HEK293 (cell line): Measurements from ENCODE around the gene ACVR1C.

Experiments used
- CTCF ChIA-PET: fragments of 350-600 bp; formaldehyde crosslinking; extraction: SDS; loops from one replicate; lab custom pipeline; 2021; ENCODE audit warnings: antibody characterized with exemption; lab: Yijun Ruan, JAX
- POLR2A ChIA-PET: fragments of 300-600 bp; formaldehyde crosslinking; extraction: SDS; loops from one replicate; lab custom pipeline; 2020; ENCODE audit warnings: antibody characterized with exemption, inconsistent platforms; lab: Yijun Ruan, JAX
- H3K27ac ChIP-seq: fragments of 200-500 bp; sonication (Bioruptor generic); 2 replicates; pipeline ENCODE4 v1.5.1; 2014; ENCODE audit warnings: low read depth, low read length, control low read depth, inconsistent platforms; ENCODE audit errors: extremely low read depth
- H3K36me3 ChIP-seq, 2 experiments: fragments of 200-500 bp in 1 of 2; sonication (Bioruptor generic) in 1 of 2; 1 replicate in 1 of 2; 2 replicates in 1 of 2; pipeline ENCODE4 v1.5.1; 2014 to 2017; ENCODE audit warnings: inconsistent platforms in 2 of 2, low read length in 2 of 2; ENCODE audit not compliant: control insufficient read depth in 2 of 2, insufficient read depth in 1 of 2
- H3K4me1 ChIP-seq: fragments of 200-500 bp; sonication (Bioruptor generic); 2 replicates; pipeline ENCODE4 v1.5.1; 2014; ENCODE audit warnings: mild to moderate bottlenecking, low read length, inconsistent platforms; ENCODE audit not compliant: control insufficient read depth, insufficient read depth
- H3K4me3 ChIP-seq: 2 replicates; pipeline ENCODE4 v1.5.1; 2011; ENCODE audit warnings: low read depth, mild to moderate bottlenecking, control low read depth, low read length, moderate library complexity
- H3K9me3 ChIP-seq: fragments of 200-500 bp; sonication (Bioruptor generic); 2 replicates; pipeline ENCODE4 v1.5.1; 2014; ENCODE audit warnings: low read depth, low read length, inconsistent platforms; ENCODE audit not compliant: control insufficient read depth, insufficient read depth
- ELK4 ChIP-seq: IDR thresholded peaks from 2 replicates; pipeline ENCODE4 v1.6.1; 2011; ENCODE audit warnings: mild to moderate bottlenecking, low read depth, low read length, borderline replicate concordance
- KLF7 ChIP-seq: fragments of 450-650 bp; formaldehyde crosslinking; IDR thresholded peaks from 2 replicates; pipeline ENCODE4 v1.5.1; 2016; ENCODE audit warnings: missing biosample characterization, missing genetic modification characterization, borderline replicate concordance
- MZF1 ChIP-seq: fragments of 450-650 bp; formaldehyde crosslinking; IDR thresholded peaks from 2 replicates; pipeline ENCODE4 v1.5.1; 2017; ENCODE audit warnings: missing biosample characterization, missing genetic modification characterization, borderline replicate concordance
- WT1 ChIP-seq: fragments of 450-650 bp; formaldehyde crosslinking; IDR thresholded peaks from 2 replicates; pipeline ENCODE4 v1.5.1; 2016; ENCODE audit warnings: missing biosample characterization, missing genetic modification characterization
- ZBTB11 ChIP-seq: fragments of 450-650 bp; formaldehyde crosslinking; conservative IDR thresholded peaks from 2 replicates; pipeline ENCODE4 v1.5.1; 2016; ENCODE audit warnings: low read depth, missing biosample characterization, missing genetic modification characterization
- ZNF114 ChIP-seq: fragments of 450-650 bp; formaldehyde crosslinking; IDR thresholded peaks from 2 replicates; pipeline ENCODE4 v1.5.0; 2017; ENCODE audit warnings: missing biosample characterization, missing genetic modification characterization
- ZNF121 ChIP-seq: fragments of 450-650 bp; formaldehyde crosslinking; IDR thresholded peaks from 2 replicates; pipeline ENCODE4 v1.5.1; 2016; ENCODE audit warnings: missing biosample characterization, missing genetic modification characterization
- ZNF2 ChIP-seq: fragments of 450-650 bp; formaldehyde crosslinking; IDR thresholded peaks from 2 replicates; pipeline ENCODE4 v1.5.1; 2016; ENCODE audit warnings: missing biosample characterization, missing genetic modification characterization
- ZNF24 ChIP-seq: fragments of 450-650 bp; formaldehyde crosslinking; IDR thresholded peaks from 2 replicates; pipeline ENCODE4 v1.5.1; 2016; ENCODE audit warnings: missing biosample characterization, missing genetic modification characterization
- ZNF302 ChIP-seq: fragments of 450-650 bp; formaldehyde crosslinking; IDR thresholded peaks from 2 replicates; pipeline ENCODE4 v1.5.1; 2016; ENCODE audit warnings: missing biosample characterization, missing genetic modification characterization, low read depth
- ZNF426 ChIP-seq: fragments of 450-650 bp; formaldehyde crosslinking; IDR thresholded peaks from 2 replicates; pipeline ENCODE4 v1.5.1; 2017; ENCODE audit warnings: missing biosample characterization, missing genetic modification characterization, mild to moderate bottlenecking, inconsistent platforms, moderate library complexity
- ZNF48 ChIP-seq: fragments of 450-650 bp; formaldehyde crosslinking; IDR thresholded peaks from 2 replicates; pipeline ENCODE4 v1.5.1; 2016; ENCODE audit warnings: missing biosample characterization, missing genetic modification characterization
- ZNF513 ChIP-seq: fragments of 450-650 bp; IDR thresholded peaks from 2 replicates; pipeline ENCODE4 v1.5.1; 2018; ENCODE audit warnings: missing biosample characterization, missing genetic modification characterization
- ZNF571 ChIP-seq: fragments of 450-650 bp; formaldehyde crosslinking; IDR thresholded peaks from 2 replicates; pipeline ENCODE4 v1.5.0; 2017; ENCODE audit warnings: missing biosample characterization, missing genetic modification characterization
- ZNF768 ChIP-seq: fragments of 450-650 bp; formaldehyde crosslinking; IDR thresholded peaks from 2 replicates; pipeline ENCODE4 v1.5.1; 2018; ENCODE audit warnings: missing biosample characterization, mild to moderate bottlenecking, missing genetic modification characterization
- ZNF830 ChIP-seq: fragments of 450-650 bp; IDR thresholded peaks from 2 replicates; pipeline ENCODE4 v1.5.0; 2018; ENCODE audit warnings: missing biosample characterization, missing genetic modification characterization, low read depth, mild to moderate bottlenecking, moderate library complexity
- ZSCAN30 ChIP-seq: fragments of 450-650 bp; IDR thresholded peaks from 2 replicates; pipeline ENCODE4 v1.5.1; 2018; ENCODE audit warnings: missing biosample characterization, mild to moderate bottlenecking, missing genetic modification characterization, moderate library complexity
- TF ChIP-seq, protein P1 (sequence below): fragments of 450-650 bp; formaldehyde crosslinking; IDR thresholded peaks from 2 replicates; pipeline ENCODE4 v1.5.1; 2017; ENCODE audit warnings: missing biosample characterization, missing genetic modification characterization
- TF ChIP-seq, protein P2 (sequence below): fragments of 450-650 bp; formaldehyde crosslinking; IDR thresholded peaks from 2 replicates; pipeline ENCODE4 v1.5.1; 2016; ENCODE audit warnings: missing biosample characterization, missing genetic modification characterization

The ACVR1C gene

GRCh38 chr2:157479081-157480027, 149.3 kb downstream of the ACVR1C start:
- Histone ChIP-seq H3K4me3 (no peak overlapping the region), H3K27ac (no peak overlapping the region), H3K4me1 (no peaks in the 10 kb centered on the region), H3K36me3 (no peaks in the 10 kb centered on the region), H3K9me3 (no peaks in the 10 kb centered on the region)
- ChIA-PET POLR2A (no interaction called here), CTCF (interaction anchor here (2.3 kb wide), 1 partner anchor 11 kb away, joined by 6 read pairs; no protein-coding TSS in a partner anchor)
- TF ChIP-seq ZNF121 (tag by site-specific recombination) (no peak), ZNF114 (tag by site-specific recombination) (no peak), WT1 (tag by site-specific recombination) (no peak), ZNF302 (tag by site-specific recombination) (no peak), ZNF24 (tag by site-specific recombination) (no peak), MZF1 (tag by site-specific recombination) (no peak), ZBTB11 (tag by site-specific recombination) (no peak), ZSCAN30 (tag by site-specific recombination) (no peak), ZNF2 (tag by site-specific recombination) (no peak), ELK4 (no peak), ZNF830 (no peak), ZNF571 (tag by site-specific recombination) (no peak), ZNF48 (tag by site-specific recombination) (no peak), ZNF768 (tag by site-specific recombination) (no peak), ZNF513 (tag by site-specific recombination) (no peak), KLF7 (no peak), ZNF426 (no peak)
- TF ChIP-seq, protein P1, sequence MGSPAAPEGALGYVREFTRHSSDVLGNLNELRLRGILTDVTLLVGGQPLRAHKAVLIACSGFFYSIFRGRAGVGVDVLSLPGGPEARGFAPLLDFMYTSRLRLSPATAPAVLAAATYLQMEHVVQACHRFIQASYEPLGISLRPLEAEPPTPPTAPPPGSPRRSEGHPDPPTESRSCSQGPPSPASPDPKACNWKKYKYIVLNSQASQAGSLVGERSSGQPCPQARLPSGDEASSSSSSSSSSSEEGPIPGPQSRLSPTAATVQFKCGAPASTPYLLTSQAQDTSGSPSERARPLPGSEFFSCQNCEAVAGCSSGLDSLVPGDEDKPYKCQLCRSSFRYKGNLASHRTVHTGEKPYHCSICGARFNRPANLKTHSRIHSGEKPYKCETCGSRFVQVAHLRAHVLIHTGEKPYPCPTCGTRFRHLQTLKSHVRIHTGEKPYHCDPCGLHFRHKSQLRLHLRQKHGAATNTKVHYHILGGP (tag by site-specific recombination) = no peak
- TF ChIP-seq, protein P2, sequence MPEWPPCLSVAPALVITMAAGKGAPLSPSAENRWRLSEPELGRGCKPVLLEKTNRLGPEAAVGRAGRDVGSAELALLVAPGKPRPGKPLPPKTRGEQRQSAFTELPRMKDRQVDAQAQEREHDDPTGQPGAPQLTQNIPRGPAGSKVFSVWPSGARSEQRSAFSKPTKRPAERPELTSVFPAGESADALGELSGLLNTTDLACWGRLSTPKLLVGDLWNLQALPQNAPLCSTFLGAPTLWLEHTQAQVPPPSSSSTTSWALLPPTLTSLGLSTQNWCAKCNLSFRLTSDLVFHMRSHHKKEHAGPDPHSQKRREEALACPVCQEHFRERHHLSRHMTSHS (tag by site-specific recombination) = no peak
